Activated T-cell treated with anti-CD3 and anti-CD28 coated beads, Interleukin-2, amount 50 U/mL, for 4 hours (primary cell): ENCODE measurements around the gene APBA2. TPM values are rescaled to one million over a fixed set of nuclear protein-coding genes. Genes with fewer than 3 reads are reported as not detected.

Source experiments
- ATAC-seq, 2 donors: fragments of 200-7000 bp; cut with Tn5 transposase; one replicate each; pipeline ENCODE4 v1.10.0; 2021
- DNase-seq: peaks from one replicate; pipeline ENCODE4 v3.0.0-alpha.2; 2020
- H3K27me3 Mint-ChIP-seq: one replicate; pipeline ENCODE4 v1.8.0; 2021; ENCODE audit warnings: low read depth, mixed read lengths
- H3K36me3 Mint-ChIP-seq: one replicate; pipeline ENCODE4 v1.8.0; 2022; ENCODE audit warnings: mixed read lengths; ENCODE audit not compliant: insufficient read depth
- H3K4me1 Mint-ChIP-seq: one replicate; pipeline ENCODE4 v1.8.0; 2021; ENCODE audit warnings: low read depth, mixed read lengths
- H3K4me3 Mint-ChIP-seq: one replicate; pipeline ENCODE4 v1.8.0; 2021; ENCODE audit warnings: mild to moderate bottlenecking, moderate library complexity, mixed read lengths
- H3K9me3 Mint-ChIP-seq: one replicate; pipeline ENCODE4 v1.8.0; 2021; ENCODE audit warnings: mixed read lengths
- total RNA-seq, 3 donors: library from RNA; stranded (reverse); gene quantifications; one replicate each; pipeline ENCODE4 v1.2.1, GENCODE V29; 2021

The APBA2 gene
- total RNA-seq, 3 donors from 2014 or later: 11.0 to 14.7 (median 14.5) TPM

- peak; percentile 49 for DNase-seq
- ATAC-seq: peak; percentile 69 to 90
- peaks cover 40% of the 10 kb centered on the region for H3K4me1 Mint-ChIP-seq
- H3K36me3 Mint-ChIP-seq: peaks cover 4% of the 10 kb centered on the region
- H3K27me3 Mint-ChIP-seq: no peaks in the 10 kb centered on the region
- peak overlapping the region; percentile 7 for H3K4me3 Mint-ChIP-seq
- H3K9me3 Mint-ChIP-seq: no peaks in the 10 kb centered on the region
Observed at GRCh38 chr15:28994142-28994830, 108.5 kb downstream of the APBA2 start.

GRCh38 chr15:28994831-28995596, 109.2 kb downstream of the APBA2 start:
- DNase-seq (no peak), ATAC-seq (no peak)
- H3K36me3 Mint-ChIP-seq: peaks cover 4% of the 10 kb centered on the region
- H3K4me1 Mint-ChIP-seq: peaks cover 40% of the 10 kb centered on the region
- H3K9me3 Mint-ChIP-seq: no peaks in the 10 kb centered on the region
- no peaks in the 10 kb centered on the region for H3K27me3 Mint-ChIP-seq
- H3K4me3 Mint-ChIP-seq: no peak overlapping the region

- ATAC-seq (no peak), DNase-seq (no peak)
- no peak overlapping the region for H3K4me3 Mint-ChIP-seq
- no peaks in the 10 kb centered on the region for H3K9me3 Mint-ChIP-seq
- H3K36me3 Mint-ChIP-seq: peaks cover 7% of the 10 kb centered on the region
- H3K4me1 Mint-ChIP-seq: peaks cover 40% of the 10 kb centered on the region
- H3K27me3 Mint-ChIP-seq: no peaks in the 10 kb centered on the region
Observed at GRCh38 chr15:28995705-28996104, 109.9 kb downstream of the APBA2 start.

- Mint-ChIP-seq H3K27me3 (no peaks in the 10 kb centered on the region), H3K36me3 (peaks cover 7% of the 10 kb centered on the region), H3K4me3 (no peak overlapping the region), H3K9me3 (no peaks in the 10 kb centered on the region), H3K4me1 (peaks cover 40% of the 10 kb centered on the region)
- DNase-seq (no peak), ATAC-seq (no peak)
Observed at GRCh38 chr15:28996289-28996688, 110.5 kb downstream of the APBA2 start.

- Mint-ChIP-seq H3K27me3 (no peaks in the 10 kb centered on the region), H3K36me3 (peaks cover 8% of the 10 kb centered on the region), H3K4me3 (no peak overlapping the region), H3K4me1 (peaks cover 44% of the 10 kb centered on the region), H3K9me3 (no peaks in the 10 kb centered on the region)
- DNase-seq (no peak), ATAC-seq (no peak)
Observed at GRCh38 chr15:28996953-28997352, 111.2 kb downstream of the APBA2 start.

GRCh38 chr15:28997791-28998190, 112.0 kb downstream of the APBA2 start:
- no peaks in the 10 kb centered on the region for H3K27me3 Mint-ChIP-seq
- H3K4me1 Mint-ChIP-seq: peaks cover 46% of the 10 kb centered on the region
- peaks cover 11% of the 10 kb centered on the region for H3K36me3 Mint-ChIP-seq
- DNase-seq (no peak), ATAC-seq (no peak)
- H3K9me3 Mint-ChIP-seq: no peaks in the 10 kb centered on the region
- H3K4me3 Mint-ChIP-seq: no peak overlapping the region

GRCh38 chr15:28998511-28998910, 112.7 kb downstream of the APBA2 start:
- ATAC-seq (no peak), DNase-seq (no peak)
- peaks cover 47% of the 10 kb centered on the region for H3K4me1 Mint-ChIP-seq

GRCh38 chr15:29003191-29003839, 117.5 kb downstream of the APBA2 start:
- ATAC-seq (no peak), DNase-seq (no peak)
- Mint-ChIP-seq H3K36me3 (peaks cover 20% of the 10 kb centered on the region), H3K4me3 (no peak overlapping the region), H3K4me1 (peaks cover 23% of the 10 kb centered on the region), H3K27me3 (no peaks in the 10 kb centered on the region), H3K9me3 (peaks cover 5% of the 10 kb centered on the region)

More at GRCh38 chr15:28998511-28998910, 112.7 kb downstream of the APBA2 start:
- peaks cover 11% of the 10 kb centered on the region for H3K36me3 Mint-ChIP-seq
- H3K27me3 Mint-ChIP-seq: no peaks in the 10 kb centered on the region
- H3K4me3 Mint-ChIP-seq: no peak overlapping the region
- H3K9me3 Mint-ChIP-seq: no peaks in the 10 kb centered on the region

- H3K9me3 Mint-ChIP-seq: peaks cover 5% of the 10 kb centered on the region
- H3K4me3 Mint-ChIP-seq: no peak overlapping the region
- peak in 1 of 2 donors; percentile 50 for ATAC-seq
- H3K4me1 Mint-ChIP-seq: peaks cover 24% of the 10 kb centered on the region
- no peak for DNase-seq
- peaks cover 17% of the 10 kb centered on the region for H3K36me3 Mint-ChIP-seq
- no peaks in the 10 kb centered on the region for H3K27me3 Mint-ChIP-seq
Observed at GRCh38 chr15:29003840-29004233, 118.1 kb downstream of the APBA2 start.

- no peak for DNase-seq
- Mint-ChIP-seq H3K4me3 (no peak overlapping the region), H3K36me3 (peaks cover 15% of the 10 kb centered on the region), H3K4me1 (peaks cover 28% of the 10 kb centered on the region), H3K9me3 (peaks cover 5% of the 10 kb centered on the region), H3K27me3 (no peaks in the 10 kb centered on the region)
- ATAC-seq: no peak
Observed at GRCh38 chr15:29005931-29006330, 120.2 kb downstream of the APBA2 start.

- Mint-ChIP-seq H3K36me3 (peaks cover 10% of the 10 kb centered on the region), H3K9me3 (peaks cover 5% of the 10 kb centered on the region), H3K4me3 (no peak overlapping the region), H3K27me3 (no peaks in the 10 kb centered on the region), H3K4me1 (peaks cover 21% of the 10 kb centered on the region)
- no peak for ATAC-seq
- DNase-seq: no peak
Observed at GRCh38 chr15:29008846-29009245, 123.1 kb downstream of the APBA2 start.

GRCh38 chr15:29012097-29012496, 126.3 kb downstream of the APBA2 start:
- H3K27me3 Mint-ChIP-seq: no peaks in the 10 kb centered on the region
- peaks cover 32% of the 10 kb centered on the region for H3K4me1 Mint-ChIP-seq
- H3K9me3 Mint-ChIP-seq: no peaks in the 10 kb centered on the region
- H3K36me3 Mint-ChIP-seq: peaks cover 12% of the 10 kb centered on the region
- no peak for ATAC-seq
- no peak for DNase-seq
- H3K4me3 Mint-ChIP-seq: no peak overlapping the region

GRCh38 chr15:29014493-29014892, 128.7 kb downstream of the APBA2 start:
- ATAC-seq: peak in 1 of 2 donors; percentile 16
- no peak for DNase-seq
- peaks cover 10% of the 10 kb centered on the region for H3K36me3 Mint-ChIP-seq
- no peaks in the 10 kb centered on the region for H3K9me3 Mint-ChIP-seq
- H3K27me3 Mint-ChIP-seq: no peaks in the 10 kb centered on the region
- no peak overlapping the region for H3K4me3 Mint-ChIP-seq
- peaks cover 32% of the 10 kb centered on the region for H3K4me1 Mint-ChIP-seq

GRCh38 chr15:29016518-29016917, 130.7 kb downstream of the APBA2 start:
- H3K9me3 Mint-ChIP-seq: no peaks in the 10 kb centered on the region
- peaks cover 10% of the 10 kb centered on the region for H3K36me3 Mint-ChIP-seq
- H3K27me3 Mint-ChIP-seq: no peaks in the 10 kb centered on the region
- H3K4me3 Mint-ChIP-seq: no peak overlapping the region
- peaks cover 32% of the 10 kb centered on the region for H3K4me1 Mint-ChIP-seq
- ATAC-seq (no peak), DNase-seq (no peak)
